Naive B cell (primary cell): Measurements from ENCODE around the gene UGT3A2. TPM values are rescaled to one million over a fixed set of nuclear protein-coding genes. Genes with fewer than 3 reads are reported as not detected.

ENCODE experiments used
- ATAC-seq, 2 donors: fragments of 150-1000 bp; cut with Tn5 transposase; 2 replicates each; pipeline ENCODE4 v1.10.0; 2021; ENCODE audit warnings: low read depth in 2 of 2, mild to moderate bottlenecking in 2 of 2, moderate library complexity in 2 of 2
- DNase-seq: peaks from one replicate; pipeline ENCODE4 v3.0.0; 2022
- H3K27ac Mint-ChIP-seq, 6 donors: one replicate each; pipeline ENCODE4 v1.8.0; 2020 to 2022; ENCODE audit warnings: mild to moderate bottlenecking in 6 of 6, mixed read lengths in 6 of 6, moderate library complexity in 5 of 6, inconsistent platforms in 2 of 6
- H3K27me3 Mint-ChIP-seq, 3 donors: one replicate each; pipeline ENCODE4 v1.8.0; 2021 to 2022; ENCODE audit warnings: mixed read lengths in 3 of 3, mild to moderate bottlenecking in 1 of 3
- H3K36me3 Mint-ChIP-seq, 2 donors: one replicate each; pipeline ENCODE4 v1.8.0; 2020 to 2022; ENCODE audit warnings: mixed read lengths in 2 of 2, inconsistent platforms in 1 of 2, mild to moderate bottlenecking in 1 of 2
- H3K4me1 Mint-ChIP-seq, 3 donors: one replicate each; pipeline ENCODE4 v1.8.0; 2020 to 2022; ENCODE audit warnings: mixed read lengths in 3 of 3, inconsistent platforms in 1 of 3, mild to moderate bottlenecking in 1 of 3, moderate library complexity in 1 of 3
- H3K4me3 Mint-ChIP-seq, 8 donors: one replicate each; pipeline ENCODE4 v1.8.0; 2020 to 2022; ENCODE audit warnings: mild to moderate bottlenecking in 8 of 8, mixed read lengths in 8 of 8, moderate library complexity in 8 of 8, inconsistent platforms in 2 of 8
- H3K9me3 Mint-ChIP-seq, 7 donors: one replicate each; pipeline ENCODE4 v1.8.0; 2020 to 2022; ENCODE audit warnings: mixed read lengths in 7 of 7, mild to moderate bottlenecking in 5 of 7, inconsistent platforms in 2 of 7, moderate library complexity in 1 of 7
- polyA plus RNA-seq, 6 donors: library from polyadenylated mRNA; unstranded; fragments of 300-500 nt; fragmentation: Illumina TruSeq; gene quantifications; one replicate each; pipeline ENCODE4 v1.2.3, GENCODE V29; 2021; ENCODE audit warnings: low read depth in 6 of 6

Gene UGT3A2
- polyA plus RNA-seq, 6 donors from 2014 or later: 0.12 TPM; not detected in 5

GRCh38 chr5:36066001-36066539, 612 bp downstream of the UGT3A2 start:
- Mint-ChIP-seq H3K36me3 (no peaks in the 10 kb centered on the region), H3K4me1 (peaks cover 9 to 23% (median 13%) of the 10 kb centered on the region in 3 donors), H3K27me3 (peaks cover 16 to 24% (median 17%) of the 10 kb centered on the region in 3 donors), H3K4me3 (no peak overlapping the region), H3K9me3 (peaks cover 0 to 5% (median 0%) of the 10 kb centered on the region in 7 donors), H3K27ac (no peak overlapping the region)
- ATAC-seq (no peak), DNase-seq (no peak)

DNA sequence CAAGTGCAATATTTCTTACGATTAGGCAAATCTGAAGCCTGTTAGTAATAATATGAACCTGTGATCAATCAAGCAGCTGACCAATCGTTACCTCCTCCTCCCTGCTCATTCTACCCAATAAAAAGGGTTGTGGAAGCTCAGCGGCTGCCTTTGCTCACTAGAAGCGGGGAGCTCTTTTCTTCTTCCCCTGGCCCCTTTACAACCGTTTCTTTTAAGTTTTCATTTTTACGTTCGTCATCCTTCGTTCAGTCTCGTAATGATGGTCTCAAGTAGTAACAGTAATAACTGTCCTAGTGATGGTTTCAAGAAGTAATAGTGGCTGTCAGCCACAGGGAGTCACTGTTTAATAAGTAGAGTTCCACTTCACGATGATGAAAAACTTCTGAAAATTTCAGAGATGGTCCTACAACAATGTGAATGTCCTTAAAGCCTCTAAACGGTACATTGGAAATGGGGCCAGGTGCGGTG, 6.2 kb downstream of the UGT3A2 start:
- Mint-ChIP-seq H3K9me3 (peaks cover 0 to 5% (median 0%) of the 10 kb centered on the region in 7 donors), H3K27me3 (peaks cover 0 to 8% (median 0%) of the 10 kb centered on the region in 3 donors), H3K36me3 (no peaks in the 10 kb centered on the region), H3K4me3 (no peak overlapping the region), H3K27ac (no peak overlapping the region), H3K4me1 (no peaks in the 10 kb centered on the region)
- ATAC-seq (no peak), DNase-seq (no peak)

DNA sequence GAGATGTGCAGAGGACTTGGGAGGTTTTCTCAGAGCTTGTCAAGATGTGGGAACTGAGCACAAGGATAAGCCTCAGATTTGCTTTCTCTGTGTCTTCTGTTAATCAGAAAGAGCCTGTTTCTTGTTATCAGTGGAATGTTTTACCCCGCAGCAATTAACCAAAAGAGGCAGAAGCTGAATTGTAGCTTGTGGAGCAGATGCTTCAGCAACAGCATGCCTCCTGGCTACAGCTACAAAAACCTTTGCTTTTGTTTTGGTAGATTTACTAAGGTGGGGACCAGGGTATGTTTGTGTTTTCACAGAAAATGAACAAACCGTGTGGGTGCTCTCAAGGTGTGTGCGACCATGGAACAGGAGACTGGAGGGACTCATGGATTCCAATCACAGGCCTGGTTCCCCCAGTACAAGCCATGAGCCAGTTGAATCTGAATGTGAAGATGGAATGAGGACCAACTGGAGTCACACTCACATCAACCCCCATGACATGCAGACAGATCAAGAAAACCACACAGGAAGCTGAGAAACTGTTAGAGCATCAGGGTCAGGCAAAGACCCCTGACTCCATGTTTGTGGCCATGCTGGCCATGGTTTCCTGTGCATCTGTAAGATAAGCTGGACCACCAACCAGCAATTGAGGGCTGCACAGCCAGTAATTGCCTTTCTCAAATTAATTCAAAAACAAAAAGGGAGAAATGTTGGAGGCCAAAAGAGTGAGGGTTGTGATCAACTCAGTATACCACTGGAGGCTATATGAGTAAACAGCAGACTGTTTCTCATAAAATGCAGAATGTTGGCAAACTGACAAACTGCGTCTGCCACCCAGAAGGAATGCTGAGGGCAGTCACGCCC, 6.9 kb downstream of the UGT3A2 start:
- Mint-ChIP-seq H3K4me1 (no peaks in the 10 kb centered on the region), H3K36me3 (no peaks in the 10 kb centered on the region), H3K27ac (no peak overlapping the region), H3K4me3 (no peak overlapping the region), H3K9me3 (peaks cover 0 to 5% (median 0%) of the 10 kb centered on the region in 7 donors), H3K27me3 (peaks cover 0 to 2% (median 0%) of the 10 kb centered on the region in 3 donors)
- no peak for ATAC-seq
- no peak for DNase-seq

DNA sequence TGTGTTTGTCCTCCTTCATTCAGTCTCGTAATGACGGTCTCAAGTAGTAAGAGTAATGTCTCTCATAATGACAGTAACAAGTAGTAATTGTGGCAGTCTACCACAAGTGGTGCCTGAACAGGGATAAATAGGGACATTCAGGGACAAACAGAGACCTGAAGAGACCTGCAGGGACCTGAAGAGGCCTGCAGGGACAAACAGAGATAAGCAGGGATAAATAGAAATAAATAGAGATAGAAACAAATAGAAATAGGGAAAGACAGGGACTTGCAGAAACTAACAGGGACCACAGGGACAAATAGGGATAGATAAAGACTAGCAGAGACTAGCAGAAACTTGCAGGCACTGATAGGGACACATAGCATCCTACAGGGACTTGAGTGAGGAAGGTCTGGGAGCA, 7.9 kb downstream of the UGT3A2 start:
- Mint-ChIP-seq H3K27ac (peak overlapping the region in 1 of 6 donors; percentile 13), H3K4me3 (no peak overlapping the region)

DNA sequence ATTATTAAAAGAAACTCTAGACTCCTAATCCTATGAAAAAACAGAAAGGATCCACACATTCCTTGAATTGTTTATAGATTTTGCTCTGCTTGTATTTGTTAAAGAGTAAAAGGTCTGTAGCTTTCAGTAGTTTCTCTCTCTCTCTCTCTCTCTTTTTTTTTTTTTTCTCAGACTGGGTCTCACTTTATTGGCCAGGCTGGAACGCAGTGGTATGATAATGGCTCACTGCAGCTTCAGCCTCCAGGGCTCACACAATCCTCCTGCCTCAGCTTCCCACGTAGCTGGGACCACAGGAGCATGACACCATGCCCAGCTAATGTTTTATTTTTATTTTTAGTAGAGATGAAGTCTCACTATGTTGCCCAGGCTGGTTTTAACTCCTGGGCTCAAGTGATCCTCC, 9.3 kb downstream of the UGT3A2 start:
- no peaks in the 10 kb centered on the region for H3K4me1 Mint-ChIP-seq
- ATAC-seq: no peak
- no peaks in the 10 kb centered on the region for H3K27me3 Mint-ChIP-seq
- H3K9me3 Mint-ChIP-seq: peaks cover 0 to 2% (median 0%) of the 10 kb centered on the region in 7 donors
- no peak overlapping the region for H3K27ac Mint-ChIP-seq
- no peaks in the 10 kb centered on the region for H3K36me3 Mint-ChIP-seq
- no peak for DNase-seq
- no peak overlapping the region for H3K4me3 Mint-ChIP-seq

More for the DNA sequence above, 7.9 kb downstream of the UGT3A2 start:
- Mint-ChIP-seq H3K27me3 (no peaks in the 10 kb centered on the region), H3K4me1 (no peaks in the 10 kb centered on the region), H3K36me3 (no peaks in the 10 kb centered on the region), H3K9me3 (peaks cover 0 to 5% (median 0%) of the 10 kb centered on the region in 7 donors)
- DNase-seq (no peak), ATAC-seq (no peak)

- Mint-ChIP-seq H3K36me3 (no peaks in the 10 kb centered on the region), H3K4me1 (no peaks in the 10 kb centered on the region), H3K9me3 (no peaks in the 10 kb centered on the region), H3K4me3 (no peak overlapping the region), H3K27me3 (no peaks in the 10 kb centered on the region), H3K27ac (no peak overlapping the region)
- ATAC-seq: no peak
- no peak for DNase-seq
Measured at GRCh38 chr5:36056422-36056821, 10.3 kb downstream of the UGT3A2 start.

GRCh38 chr5:36055984-36056383, 10.7 kb downstream of the UGT3A2 start:
- Mint-ChIP-seq H3K27me3 (no peaks in the 10 kb centered on the region), H3K27ac (no peak overlapping the region), H3K4me3 (no peak overlapping the region), H3K36me3 (no peaks in the 10 kb centered on the region), H3K9me3 (no peaks in the 10 kb centered on the region), H3K4me1 (no peaks in the 10 kb centered on the region)
- no peak for ATAC-seq
- no peak for DNase-seq

DNA sequence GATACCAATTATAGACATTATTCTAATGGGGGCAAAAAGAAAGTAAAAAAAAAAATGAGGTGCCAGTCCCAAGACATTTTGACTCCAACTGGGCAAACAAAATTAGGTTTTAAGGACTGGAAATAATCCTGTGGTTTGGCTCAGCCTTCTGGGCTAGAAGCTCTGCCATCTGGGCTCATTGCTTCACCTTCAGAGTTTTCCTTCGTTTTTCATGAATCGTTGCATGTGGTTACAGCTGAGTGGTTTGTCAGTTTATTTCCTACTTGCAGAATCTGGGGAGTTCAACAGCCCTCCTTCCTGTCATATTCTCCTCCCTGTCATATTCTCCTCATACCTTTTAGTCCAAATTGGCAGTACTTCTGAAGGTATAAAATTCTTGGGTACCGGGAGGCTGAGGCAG, 12.0 kb downstream of the UGT3A2 start:
- no peaks in the 10 kb centered on the region for H3K9me3 Mint-ChIP-seq
- no peaks in the 10 kb centered on the region for H3K36me3 Mint-ChIP-seq
- no peak overlapping the region for H3K27ac Mint-ChIP-seq
- ATAC-seq (no peak), DNase-seq (no peak)
- no peaks in the 10 kb centered on the region for H3K27me3 Mint-ChIP-seq
- no peak overlapping the region for H3K4me3 Mint-ChIP-seq
- no peaks in the 10 kb centered on the region for H3K4me1 Mint-ChIP-seq

DNA sequence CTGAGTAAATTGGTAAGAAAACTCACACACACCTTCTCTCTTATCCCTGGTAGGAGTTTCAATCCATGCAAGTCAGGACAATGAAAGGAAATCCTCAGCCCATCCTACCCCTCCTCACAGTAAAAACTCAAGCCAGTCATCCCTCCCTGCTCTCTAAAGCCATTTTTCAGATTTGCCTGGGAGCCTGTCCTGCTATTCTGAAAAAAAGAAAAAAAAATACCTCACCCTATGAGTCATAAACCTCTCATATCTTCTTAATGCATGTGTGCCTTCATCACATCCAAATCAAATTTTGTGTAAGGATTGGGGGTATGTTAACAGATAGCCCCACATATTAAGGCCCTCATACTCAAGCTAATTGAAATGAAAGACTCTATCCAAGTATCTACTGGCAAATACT, 14.1 kb downstream of the UGT3A2 start:
- ATAC-seq (no peak), DNase-seq (no peak)
- no peaks in the 10 kb centered on the region for H3K36me3 Mint-ChIP-seq
- no peak overlapping the region for H3K4me3 Mint-ChIP-seq
- H3K4me1 Mint-ChIP-seq: no peaks in the 10 kb centered on the region
- no peak overlapping the region for H3K27ac Mint-ChIP-seq
- no peaks in the 10 kb centered on the region for H3K9me3 Mint-ChIP-seq
- no peaks in the 10 kb centered on the region for H3K27me3 Mint-ChIP-seq

DNA sequence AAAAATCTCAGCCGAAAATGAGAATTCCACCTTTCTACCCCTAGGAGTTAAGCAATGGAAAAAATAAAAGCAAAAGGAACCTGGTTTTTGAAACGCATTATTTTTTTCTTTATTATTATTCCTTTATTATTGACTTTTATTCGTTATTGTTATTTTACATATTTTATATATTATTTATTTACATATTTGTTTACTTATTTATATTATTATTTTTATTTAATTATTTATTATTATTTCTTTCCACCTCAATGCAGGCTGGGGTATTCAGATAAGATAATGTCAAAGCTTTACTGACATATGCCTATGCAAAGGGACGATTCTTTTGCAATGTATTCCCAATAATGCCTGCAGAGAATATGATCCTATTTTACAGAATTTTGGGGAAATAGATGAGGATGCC, 16.7 kb downstream of the UGT3A2 start:
- Mint-ChIP-seq H3K27ac (no peak overlapping the region), H3K27me3 (no peaks in the 10 kb centered on the region), H3K4me3 (no peak overlapping the region), H3K4me1 (no peaks in the 10 kb centered on the region), H3K9me3 (no peaks in the 10 kb centered on the region), H3K36me3 (no peaks in the 10 kb centered on the region)
- ATAC-seq (no peak), DNase-seq (no peak)

DNA sequence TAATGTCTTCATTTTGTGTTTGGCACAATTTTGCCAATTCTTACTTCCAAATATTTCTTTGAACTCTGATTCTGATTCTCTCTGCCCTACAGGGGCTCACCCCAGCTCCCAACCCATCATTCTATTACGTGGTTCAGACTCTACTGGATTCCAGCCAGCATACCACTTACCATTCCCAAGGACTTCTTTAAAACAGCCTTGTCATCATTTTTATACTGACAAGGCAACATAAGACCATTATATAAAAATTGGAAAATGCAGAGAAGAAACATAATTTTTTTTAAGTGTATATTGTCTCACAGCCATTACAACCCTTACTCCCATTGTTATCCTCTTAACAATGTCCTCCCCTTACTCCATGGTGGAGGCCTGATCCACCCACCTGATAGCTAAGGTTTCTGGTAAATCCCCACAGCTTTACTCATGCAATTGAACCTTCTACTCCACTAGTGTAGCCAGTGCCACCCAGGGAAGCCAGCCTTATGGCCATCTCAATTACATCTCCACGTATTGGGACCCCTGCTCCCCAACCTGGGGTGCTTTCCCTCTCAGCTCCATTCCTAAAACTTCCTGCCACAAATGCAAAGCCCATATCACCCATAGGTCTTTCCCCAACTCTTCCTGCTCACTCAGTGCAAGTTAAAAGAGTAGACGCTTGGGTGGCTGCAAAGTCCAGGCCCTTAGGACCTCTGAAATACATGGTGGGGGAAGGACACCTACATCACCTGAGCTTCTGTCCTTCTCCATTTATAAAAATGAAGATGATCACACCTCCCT, 19.1 kb downstream of the UGT3A2 start:
- no peaks in the 10 kb centered on the region for H3K27me3 Mint-ChIP-seq
- ATAC-seq (no peak), DNase-seq (no peak)
- H3K36me3 Mint-ChIP-seq: no peaks in the 10 kb centered on the region
- no peak overlapping the region for H3K27ac Mint-ChIP-seq
- H3K4me3 Mint-ChIP-seq: no peak overlapping the region
- H3K9me3 Mint-ChIP-seq: no peaks in the 10 kb centered on the region
- no peaks in the 10 kb centered on the region for H3K4me1 Mint-ChIP-seq

DNA sequence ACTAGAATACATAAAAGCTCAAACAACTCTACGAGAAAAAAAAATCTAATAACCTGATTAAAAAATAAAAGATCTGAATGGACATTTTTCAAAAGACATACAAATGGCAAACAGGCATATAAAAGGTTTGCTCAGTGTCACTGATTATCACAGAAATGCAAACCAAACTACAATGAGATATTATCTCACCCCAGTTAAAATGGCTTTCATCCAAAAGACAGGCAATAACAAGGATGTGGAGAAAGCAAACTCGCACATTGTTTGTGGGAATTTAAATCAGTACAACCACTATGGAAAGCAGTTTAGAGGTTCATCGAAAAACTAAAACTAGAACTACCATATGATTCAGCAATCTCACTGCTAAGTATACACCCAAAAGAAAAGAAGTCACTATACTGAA, 20.8 kb downstream of the UGT3A2 start:
- Mint-ChIP-seq H3K4me1 (no peaks in the 10 kb centered on the region), H3K9me3 (no peaks in the 10 kb centered on the region)
- no peak for ATAC-seq

GRCh38 chr5:36041537-36041845, 25.2 kb downstream of the UGT3A2 start:
- no peaks in the 10 kb centered on the region for H3K4me1 Mint-ChIP-seq
- DNase-seq (no peak), ATAC-seq (no peak)
- H3K9me3 Mint-ChIP-seq: no peaks in the 10 kb centered on the region
- no peaks in the 10 kb centered on the region for H3K36me3 Mint-ChIP-seq
- H3K4me3 Mint-ChIP-seq: no peak overlapping the region
- H3K27me3 Mint-ChIP-seq: no peaks in the 10 kb centered on the region
- no peak overlapping the region for H3K27ac Mint-ChIP-seq

More for the DNA sequence above, 20.8 kb downstream of the UGT3A2 start:
- H3K4me3 Mint-ChIP-seq: no peak overlapping the region
- no peak overlapping the region for H3K27ac Mint-ChIP-seq
- no peaks in the 10 kb centered on the region for H3K27me3 Mint-ChIP-seq
- no peaks in the 10 kb centered on the region for H3K36me3 Mint-ChIP-seq
- no peak for DNase-seq
